ENCODE data around the gene TAPT1.

The TAPT1 gene

DNA sequence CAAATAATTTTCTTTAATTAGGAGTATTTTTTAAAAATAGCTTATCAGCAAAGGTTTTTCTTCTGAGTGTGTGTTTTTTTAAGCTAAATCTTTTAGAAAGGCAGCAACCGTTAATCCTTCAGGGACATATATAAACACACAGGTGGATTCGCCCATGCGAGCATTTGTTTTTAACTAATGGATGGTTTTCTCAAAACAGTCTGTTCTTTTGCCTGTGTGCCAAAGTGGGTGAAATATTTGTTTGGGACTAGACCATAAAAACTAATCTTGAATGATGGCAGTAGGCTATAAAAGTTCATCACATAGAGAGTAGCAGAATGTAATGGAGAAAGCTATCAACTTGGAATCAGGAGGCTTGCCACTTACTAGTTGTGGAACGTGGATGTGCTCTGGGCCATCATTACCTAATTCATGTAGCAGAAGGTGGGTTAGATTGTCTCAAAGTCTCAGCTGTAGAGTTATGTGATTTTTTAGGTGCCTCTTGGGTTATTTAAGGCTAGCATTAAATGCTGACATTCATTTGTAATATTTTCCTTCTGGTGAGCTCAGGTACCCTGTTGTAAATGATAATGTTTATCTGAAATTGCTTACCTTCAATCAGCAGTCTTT, 7.4 kb upstream of the TAPT1 start:
- H3K79me2 ChIP-seq (ENCODE audit: insufficient read depth, low read length) = no peaks in the 10 kb centered on the region
- TF ChIP-seq, protein P1, sequence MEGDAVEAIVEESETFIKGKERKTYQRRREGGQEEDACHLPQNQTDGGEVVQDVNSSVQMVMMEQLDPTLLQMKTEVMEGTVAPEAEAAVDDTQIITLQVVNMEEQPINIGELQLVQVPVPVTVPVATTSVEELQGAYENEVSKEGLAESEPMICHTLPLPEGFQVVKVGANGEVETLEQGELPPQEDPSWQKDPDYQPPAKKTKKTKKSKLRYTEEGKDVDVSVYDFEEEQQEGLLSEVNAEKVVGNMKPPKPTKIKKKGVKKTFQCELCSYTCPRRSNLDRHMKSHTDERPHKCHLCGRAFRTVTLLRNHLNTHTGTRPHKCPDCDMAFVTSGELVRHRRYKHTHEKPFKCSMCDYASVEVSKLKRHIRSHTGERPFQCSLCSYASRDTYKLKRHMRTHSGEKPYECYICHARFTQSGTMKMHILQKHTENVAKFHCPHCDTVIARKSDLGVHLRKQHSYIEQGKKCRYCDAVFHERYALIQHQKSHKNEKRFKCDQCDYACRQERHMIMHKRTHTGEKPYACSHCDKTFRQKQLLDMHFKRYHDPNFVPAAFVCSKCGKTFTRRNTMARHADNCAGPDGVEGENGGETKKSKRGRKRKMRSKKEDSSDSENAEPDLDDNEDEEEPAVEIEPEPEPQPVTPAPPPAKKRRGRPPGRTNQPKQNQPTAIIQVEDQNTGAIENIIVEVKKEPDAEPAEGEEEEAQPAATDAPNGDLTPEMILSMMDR (IDR thresholded peaks at IDR 0.05; ENCODE audit: low read length) = no peak
- no peak for TF ChIP-seq EZH2 (IDR thresholded peaks at IDR 0.05; ENCODE audit: borderline replicate concordance, low read length)
- H3K27me3 ChIP-seq (ENCODE audit: insufficient read depth, low read length) = no peaks in the 10 kb centered on the region
- no peak overlapping the region for H3K27ac ChIP-seq (ENCODE audit: low read depth, low read length, poor library complexity, severe bottlenecking)
- peaks cover 9% of the 10 kb centered on the region for H3K4me1 ChIP-seq (ENCODE audit: insufficient read depth, low read length, severe bottlenecking)
- no peaks in the 10 kb centered on the region for H3K36me3 ChIP-seq (ENCODE audit: insufficient read depth, low read length)
- H3F3A ChIP-seq (ENCODE audit: insufficient read depth, low read length) = no peaks in the 10 kb centered on the region
- H3K9ac ChIP-seq (ENCODE audit: low read length) = no peak overlapping the region
- no peak overlapping the region for H3K4me3 ChIP-seq (ENCODE audit: low read depth, low read length, poor library complexity, severe bottlenecking)
- H3K9me3 ChIP-seq (ENCODE audit: low read length) = no peaks in the 10 kb centered on the region
- H4K20me1 ChIP-seq (ENCODE audit: insufficient read depth, low read length) = no peaks in the 10 kb centered on the region
- no peak overlapping the region for H3K4me2 ChIP-seq (ENCODE audit: low read length)
- H3K9me2 ChIP-seq (ENCODE audit: low read depth, low read length) = no peaks in the 10 kb centered on the region
- H2AFZ ChIP-seq (ENCODE audit: low read length) = no peak overlapping the region

DNA sequence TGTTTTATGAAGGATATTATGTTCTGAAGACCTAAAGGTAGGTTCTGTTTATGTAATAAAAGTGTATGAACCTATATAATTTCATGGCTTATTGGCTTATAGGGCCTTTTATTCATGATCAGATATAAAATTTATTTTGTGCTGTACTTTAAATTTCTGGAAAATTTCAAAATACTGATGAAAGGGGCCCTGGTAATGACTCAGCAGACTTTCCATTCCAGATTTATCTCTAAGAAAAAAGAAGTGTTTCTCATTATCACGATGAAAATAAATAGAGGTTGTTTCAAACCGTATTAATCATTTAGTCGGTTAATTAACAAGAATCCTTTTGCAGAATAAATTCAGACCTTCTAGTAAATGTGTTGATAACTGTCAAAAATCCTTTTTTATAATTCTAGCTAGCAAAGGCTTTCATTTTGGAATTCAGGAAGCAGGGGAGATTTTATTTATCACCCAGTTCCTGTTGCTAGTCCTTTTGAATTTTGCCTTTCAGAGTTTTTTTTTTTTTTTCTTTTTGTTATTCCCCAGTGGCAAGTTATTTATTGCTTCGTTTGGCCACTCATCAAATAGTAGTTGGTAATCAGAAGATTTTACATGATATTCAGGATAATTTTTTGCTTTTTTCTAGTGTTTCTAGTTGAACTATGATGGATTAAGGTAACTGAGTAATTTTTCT, 5.4 kb upstream of the TAPT1 start:
- TF ChIP-seq, protein P1 (IDR thresholded peaks at IDR 0.05; ENCODE audit: low read length) = no peak
- TF ChIP-seq EZH2 (IDR thresholded peaks at IDR 0.05; ENCODE audit: borderline replicate concordance, low read length) = no peak
- Histone ChIP-seq H3F3A (ENCODE audit: insufficient read depth, low read length) (no peaks in the 10 kb centered on the region), H3K9me3 (ENCODE audit: low read length) (no peaks in the 10 kb centered on the region), H3K36me3 (ENCODE audit: insufficient read depth, low read length) (no peaks in the 10 kb centered on the region), H3K4me2 (ENCODE audit: low read length) (no peak overlapping the region), H4K20me1 (ENCODE audit: insufficient read depth, low read length) (no peaks in the 10 kb centered on the region), H3K9ac (ENCODE audit: low read length) (no peak overlapping the region), H2AFZ (ENCODE audit: low read length) (no peak overlapping the region), H3K4me1 (ENCODE audit: insufficient read depth, low read length, severe bottlenecking) (peaks cover 17% of the 10 kb centered on the region), H3K27ac (ENCODE audit: low read depth, low read length, poor library complexity, severe bottlenecking) (no peak overlapping the region), H3K9me2 (ENCODE audit: low read depth, low read length) (no peaks in the 10 kb centered on the region), H3K27me3 (ENCODE audit: insufficient read depth, low read length) (no peaks in the 10 kb centered on the region), H3K4me3 (ENCODE audit: low read depth, low read length, poor library complexity, severe bottlenecking) (no peak overlapping the region), H3K79me2 (ENCODE audit: insufficient read depth, low read length) (no peaks in the 10 kb centered on the region)

DNA sequence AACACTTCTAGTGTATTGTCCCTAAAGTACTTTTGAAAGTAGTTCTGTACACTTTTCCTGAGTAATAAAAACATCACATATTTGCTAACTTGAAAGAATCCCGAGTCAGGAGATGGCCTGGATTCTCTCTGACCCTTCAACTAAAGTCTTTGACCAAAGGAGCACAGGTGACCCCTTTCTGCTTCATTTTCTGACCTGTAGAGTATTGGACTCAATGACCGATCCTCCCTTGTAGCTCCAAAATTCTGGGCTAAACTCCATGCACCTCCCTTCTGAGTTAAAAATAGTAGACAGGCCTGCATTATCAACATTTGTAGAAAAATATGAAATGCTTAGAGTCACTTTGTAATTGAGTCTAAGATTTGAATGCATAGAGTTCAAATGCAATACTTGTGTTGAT, 4.0 kb upstream of the TAPT1 start:
- no peaks in the 10 kb centered on the region for H3K9me3 ChIP-seq (ENCODE audit: low read length)
- H3K9me2 ChIP-seq (ENCODE audit: low read depth, low read length) = no peaks in the 10 kb centered on the region
- TF ChIP-seq, protein P1 (IDR thresholded peaks at IDR 0.05; ENCODE audit: low read length) = no peak
- no peak for TF ChIP-seq EZH2 (IDR thresholded peaks at IDR 0.05; ENCODE audit: borderline replicate concordance, low read length)

More for the DNA sequence above, 4.0 kb upstream of the TAPT1 start:
- Histone ChIP-seq H3K4me1 (ENCODE audit: insufficient read depth, low read length, severe bottlenecking) (peaks cover 17% of the 10 kb centered on the region), H3K4me3 (ENCODE audit: low read depth, low read length, poor library complexity, severe bottlenecking) (no peak overlapping the region), H3K9ac (ENCODE audit: low read length) (no peak overlapping the region), H3K79me2 (ENCODE audit: insufficient read depth, low read length) (no peaks in the 10 kb centered on the region; the same call in 1 of the 2 replicates), H3K27ac (ENCODE audit: low read depth, low read length, poor library complexity, severe bottlenecking) (no peak overlapping the region), H4K20me1 (ENCODE audit: insufficient read depth, low read length) (no peaks in the 10 kb centered on the region), H3K4me2 (ENCODE audit: low read length) (no peak overlapping the region), H3K27me3 (ENCODE audit: insufficient read depth, low read length) (no peaks in the 10 kb centered on the region), H3K36me3 (ENCODE audit: insufficient read depth, low read length) (no peaks in the 10 kb centered on the region), H2AFZ (ENCODE audit: low read length) (no peak overlapping the region), H3F3A (ENCODE audit: insufficient read depth, low read length) (no peaks in the 10 kb centered on the region)

All from OCI-LY1 (cell line).